ENCODE data around the gene DHRS4L2. TPM values are rescaled to one million over a fixed set of nuclear protein-coding genes. Genes with fewer than 3 reads are reported as not detected.

The DHRS4L2 gene
- total and polyA plus RNA-seq, 10 of the 15 experiments (the other 5 are each of a cell fraction or from before 2014, with no cell fraction given) = 2.8 to 49.3 (median 21.8) TPM

- FAIRE-seq = no peak
- no peak for DNase-seq (ENCODE audit: low read depth, low spot score)
- BruUV-seq (replicated peaks) = no TSS peak
- H3K27ac ChIP-seq (ENCODE audit: control insufficient read depth, insufficient read depth) = no peak overlapping the region
- no peaks in the 10 kb centered on the region for H3K27me3 ChIP-seq (replicated peaks in 1 of 2; ENCODE audit: control insufficient read depth in 2 of 2, insufficient read depth in 2 of 2, low read length in 1 of 2)
- no peak for ATAC-seq
- H3K79me2 ChIP-seq (ENCODE audit: control insufficient read depth, insufficient read depth, low read length) = no peaks in the 10 kb centered on the region
- 0% methylated on average over 2 of the region's 2 CpGs for WGBS (ENCODE audit: insufficient coverage, insufficient replicate concordance, low lambda C conversion rate, missing lambda C conversion rate)
- SMC1A ChIA-PET (ENCODE audit: uncharacterized antibody, unreplicated experiment) = no interaction called here
- TF ChIP-seq CTCF (IDR thresholded peaks at IDR 0.05 in 2 of 3, conservative IDR thresholded peaks at IDR 0.05 in 1 of 3; ENCODE audit: control insufficient read depth in 2 of 3, extremely low read depth in 1 of 3, insufficient read depth in 1 of 3, low read depth in 3 of 3, low read length in 3 of 3) (no peak), HSF1 (IDR thresholded peaks at IDR 0.05; ENCODE audit: low read depth, low read length) (no peak), CHD1 (IDR thresholded peaks at IDR 0.05; ENCODE audit: low read depth, low read length) (no peak), PRDM15 (CRISPR knock-in tag; IDR thresholded peaks at IDR 0.05) (no peak), TCF3 (IDR thresholded peaks at IDR 0.05; ENCODE audit: borderline replicate concordance, insufficient read depth, low read depth, low read length) (no peak), SUPT20H (IDR thresholded peaks at IDR 0.05; ENCODE audit: borderline replicate concordance, control insufficient read depth, low read depth, low read length) (no peak), EP300 (IDR thresholded peaks at IDR 0.05; ENCODE audit: borderline replicate concordance in 1 of 2, control insufficient read depth in 1 of 2, low read depth in 2 of 2, low read length in 2 of 2) (no peak)
- no peaks in the 10 kb centered on the region for H3K36me3 ChIP-seq (ENCODE audit: control insufficient read depth in 2 of 2, insufficient read depth in 2 of 2, low read length in 1 of 2)
- intact Hi-C loops (cut with micrococcal nuclease; ENCODE audit: unreplicated experiment) (no loop called here), in situ Hi-C loops (cut with MboI) (no loop called here)
- POLR2A ChIA-PET = no interaction called here
- RAD21 ChIA-PET (ENCODE audit: unreplicated experiment) = no interaction called here
- no peak overlapping the region for H3K4me3 ChIP-seq
- H2AFZ ChIP-seq (ENCODE audit: control insufficient read depth, low read depth, low read length) = no peak overlapping the region
- CTCF ChIA-PET = interaction anchor here (1.1 kb wide), 1 partner anchor 50 kb away, joined by 6 read pairs; no protein-coding TSS in a partner anchor
- H3K4me2 ChIP-seq (ENCODE audit: control insufficient read depth, insufficient read depth) = no peak overlapping the region
- H4K20me1 ChIP-seq (ENCODE audit: control insufficient read depth, insufficient read depth) = no peaks in the 10 kb centered on the region
- no peaks in the 10 kb centered on the region; the same call in 1 of the 2 replicates for H3K4me1 ChIP-seq (ENCODE audit: control insufficient read depth, insufficient read depth, low read length)
- H3K9me3 ChIP-seq (replicated peaks; ENCODE audit: control insufficient read depth, insufficient read depth, low read length) = no peaks in the 10 kb centered on the region
- H3K9ac ChIP-seq (ENCODE audit: control insufficient read depth, insufficient read depth, low read length) = no peak overlapping the region
Measured at GRCh38 chr14:24040692-24041091, 52.0 kb downstream of the DHRS4L2 start.
